Fibroblast of skin of right quadriceps (primary cell): ENCODE results near the gene VPS52.
A peak's percentile ranks its signal among the peaks of the same experiment; 100 is the strongest.
"Not testable (repeated sequence)": the region's sequence is repeated elsewhere in the genome, so short reads cannot be mapped to it uniquely, and the experiment has no call there.

Source experiments
- DNase-seq: peaks from one replicate; pipeline ENCODE4 v3.0.0-alpha.2; 2013

Gene VPS52

DNA sequence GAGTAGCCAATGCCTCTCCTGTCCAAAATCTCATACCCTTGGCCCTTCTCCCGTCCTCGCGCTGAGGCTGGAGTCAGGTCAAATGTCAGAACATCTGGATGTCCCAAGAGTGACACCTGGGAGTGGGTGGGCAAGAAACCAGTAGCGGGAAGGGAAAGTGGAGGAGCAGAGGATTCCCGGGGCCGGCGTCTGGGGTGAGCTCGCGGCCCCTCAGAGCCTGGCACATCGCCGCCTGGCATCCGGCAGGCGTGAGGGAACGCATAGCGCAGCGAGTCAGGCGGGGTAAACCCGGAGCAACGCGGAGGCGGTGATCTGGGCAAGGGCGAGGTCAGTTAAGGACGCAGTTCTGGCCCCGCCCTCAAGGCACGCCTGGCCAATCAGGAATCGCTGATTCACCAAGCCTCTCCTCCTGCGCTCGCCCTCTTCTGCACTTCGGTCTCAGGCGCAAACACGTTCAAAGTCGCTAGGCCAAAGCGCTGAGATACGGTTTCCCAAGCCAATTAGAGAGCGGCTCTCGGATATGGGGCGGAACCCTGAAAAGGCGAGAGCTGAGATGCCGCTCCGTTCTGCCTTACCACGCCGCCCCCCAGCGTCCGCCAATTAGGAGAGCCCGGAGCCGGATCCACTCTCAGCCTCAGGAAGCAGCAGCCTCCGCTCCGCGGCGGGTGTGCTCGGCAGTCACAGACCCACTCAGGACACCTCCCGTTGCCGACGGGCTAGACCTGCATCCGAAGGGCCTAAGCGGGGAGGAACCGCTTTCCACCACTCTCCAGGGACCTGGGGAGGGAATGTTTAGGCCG lies 22.5 kb downstream of the VPS52 start:
- DNase-seq: peak; percentile 99

DNA sequence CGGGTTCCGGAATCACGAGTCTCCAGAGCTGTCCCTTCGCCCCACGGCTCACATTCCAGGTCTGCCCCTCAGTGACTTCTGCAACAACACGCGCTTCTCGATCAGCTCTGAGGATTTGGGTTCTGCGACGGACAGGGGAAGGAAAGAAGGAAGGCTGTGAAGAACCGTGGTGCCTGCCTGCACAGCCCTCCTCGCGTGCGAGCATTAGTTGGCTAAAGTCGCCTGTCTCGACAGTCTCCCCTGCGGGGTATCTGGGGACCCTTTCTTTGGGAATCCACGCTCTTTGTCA lies 23.1 kb downstream of the VPS52 start:
- DNase-seq: peak; percentile 50

GRCh38 chr6:33247977-33248642 lies 23.6 kb downstream of the VPS52 start:
- peak; percentile 84 for DNase-seq

DNA sequence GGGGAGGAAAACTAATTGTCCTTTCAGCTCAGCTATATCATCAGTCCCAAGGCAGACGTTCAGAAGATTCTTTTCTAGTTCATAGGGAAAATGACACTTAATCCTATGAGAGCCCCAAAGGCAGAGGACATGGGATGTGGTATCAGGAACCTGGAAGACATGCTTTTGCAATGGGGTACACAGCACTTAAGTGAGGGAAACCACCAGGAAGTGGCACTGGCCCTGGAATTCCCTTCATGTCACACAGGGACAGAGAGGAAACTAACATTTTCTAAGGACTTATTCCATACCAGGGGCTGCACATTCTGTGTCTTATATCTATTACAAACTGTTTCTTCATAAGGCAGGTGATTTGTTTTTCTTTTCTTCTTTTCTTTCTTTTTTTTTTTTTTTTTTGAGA lies 28.2 kb downstream of the VPS52 start:
- DNase-seq: no peak

GRCh38 chr6:33241968-33242367 lies 29.7 kb downstream of the VPS52 start:
- no peak for DNase-seq

DNA sequence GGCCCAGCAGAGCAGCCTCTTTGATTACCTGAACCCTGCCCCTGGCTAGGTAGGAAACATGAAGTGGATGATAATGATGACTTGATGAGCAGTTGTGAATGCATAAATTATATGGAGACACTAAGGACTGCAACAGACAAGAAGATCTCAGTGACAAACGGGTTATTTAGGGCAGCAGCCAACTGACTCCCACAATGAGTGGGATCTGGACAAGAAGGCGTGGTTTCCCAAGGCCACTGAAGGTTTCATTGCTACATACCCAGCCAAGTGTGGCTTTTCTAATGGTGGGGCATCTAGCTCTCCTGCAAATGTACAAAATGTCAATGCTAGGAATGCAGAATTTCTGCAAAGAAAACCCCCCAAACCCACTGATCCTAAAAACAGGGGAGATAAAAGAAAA lies 33.9 kb downstream of the VPS52 start:
- DNase-seq: no peak

DNA sequence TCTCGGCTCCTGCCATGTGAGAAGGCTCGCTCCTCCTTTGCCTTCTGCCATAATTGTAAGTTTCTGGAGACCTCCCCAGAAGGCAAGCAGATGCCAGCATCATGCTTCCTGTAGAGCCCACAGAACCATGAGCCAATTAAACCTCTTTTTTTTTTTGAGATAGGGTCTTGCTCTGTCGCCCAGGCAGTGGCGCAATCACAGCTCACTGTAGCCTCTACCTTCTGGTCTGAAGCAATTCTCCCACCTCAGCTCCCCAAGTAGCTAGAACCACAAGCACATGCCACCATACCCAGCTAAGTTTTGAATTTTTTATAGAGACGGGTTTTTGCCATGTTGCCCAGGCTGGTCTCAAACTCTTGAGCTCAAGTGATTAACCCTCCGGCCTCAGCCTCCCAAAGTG lies 34.8 kb downstream of the VPS52 start:
- no peak for DNase-seq

DNA sequence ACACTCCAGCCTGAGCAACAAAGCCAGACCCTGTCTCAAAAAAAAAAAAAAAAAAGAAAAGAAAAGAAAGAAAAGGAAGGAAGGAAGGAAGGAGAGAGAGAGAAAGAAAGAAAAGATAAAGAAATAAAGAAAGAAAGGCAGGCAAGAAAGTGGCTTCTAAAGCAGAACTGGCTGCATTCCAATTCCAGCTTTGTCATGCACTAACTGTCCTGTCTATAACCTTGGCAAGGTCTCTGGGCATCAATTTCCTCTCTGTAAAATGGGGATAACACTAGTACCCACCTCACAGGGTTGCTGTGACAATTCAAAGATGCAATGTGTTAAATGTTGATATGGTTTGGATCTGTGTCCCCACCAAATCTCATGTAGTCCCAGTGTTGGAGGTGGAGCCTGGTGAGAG lies 35.3 kb downstream of the VPS52 start:
- DNase-seq: no peak

- DNase-seq: no peak
These were observed 36.4 kb downstream of the VPS52 start for GRCh38 chr6:33235221-33235634.

DNA sequence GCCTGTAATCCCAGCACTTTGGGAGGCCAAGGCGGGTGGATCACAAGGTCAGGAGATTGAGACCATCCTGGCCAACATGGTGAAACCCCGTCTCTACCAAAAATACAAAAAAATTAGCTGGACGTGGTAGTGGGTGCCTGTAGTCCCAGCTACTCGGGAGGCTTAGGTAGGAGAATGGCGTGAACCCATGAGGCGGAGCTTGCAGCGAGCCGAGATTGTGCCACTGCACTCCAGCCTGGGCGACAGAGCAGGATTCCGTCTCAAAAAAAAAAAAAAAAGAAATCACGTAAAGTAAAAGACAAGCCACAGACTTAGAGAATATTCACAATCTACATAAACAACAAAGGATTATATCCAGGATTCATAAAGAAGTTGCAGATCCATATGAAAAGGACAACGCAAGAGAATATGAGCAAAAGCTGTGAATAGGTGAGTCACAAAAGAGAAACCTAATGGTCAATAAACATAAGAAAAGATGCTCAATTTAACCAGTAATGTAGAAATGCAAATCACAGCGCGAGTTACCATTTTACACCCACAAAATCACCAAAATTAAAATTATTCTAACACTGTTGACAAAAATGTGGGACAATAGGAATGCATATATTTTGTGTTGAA lies 45.1 kb downstream of the VPS52 start:
- DNase-seq: not testable (repeated sequence)

- DNase-seq: no peak
These were observed 54.0 kb downstream of the VPS52 start for GRCh38 chr6:33217681-33218080.

DNA sequence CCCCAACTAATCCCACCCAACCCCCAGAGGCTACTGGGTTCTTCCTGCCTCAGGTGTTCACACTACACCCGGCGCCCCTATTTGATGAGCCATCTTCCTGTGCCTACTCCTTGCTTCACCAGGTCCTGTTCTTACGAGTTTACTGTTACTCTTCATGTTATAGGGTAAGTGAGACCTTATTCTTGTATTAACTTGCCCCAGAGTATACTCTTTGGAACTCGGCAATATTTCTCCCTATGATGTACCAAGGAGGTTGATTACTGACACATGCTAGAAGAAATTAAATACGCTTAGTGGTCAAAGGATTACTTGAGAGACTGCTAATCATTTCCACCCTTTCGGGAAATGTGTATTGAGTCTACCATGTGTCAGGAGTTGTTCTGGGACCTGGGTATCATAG lies 54.4 kb downstream of the VPS52 start:
- DNase-seq: no peak

GRCh38 chr6:33216117-33216649 lies 55.5 kb downstream of the VPS52 start:
- DNase-seq: no peak

- DNase-seq: no peak
These were observed 56.2 kb downstream of the VPS52 start for GRCh38 chr6:33215271-33216116.

- DNase-seq: no peak
These were observed 57.7 kb downstream of the VPS52 start for GRCh38 chr6:33213989-33214335.

DNA sequence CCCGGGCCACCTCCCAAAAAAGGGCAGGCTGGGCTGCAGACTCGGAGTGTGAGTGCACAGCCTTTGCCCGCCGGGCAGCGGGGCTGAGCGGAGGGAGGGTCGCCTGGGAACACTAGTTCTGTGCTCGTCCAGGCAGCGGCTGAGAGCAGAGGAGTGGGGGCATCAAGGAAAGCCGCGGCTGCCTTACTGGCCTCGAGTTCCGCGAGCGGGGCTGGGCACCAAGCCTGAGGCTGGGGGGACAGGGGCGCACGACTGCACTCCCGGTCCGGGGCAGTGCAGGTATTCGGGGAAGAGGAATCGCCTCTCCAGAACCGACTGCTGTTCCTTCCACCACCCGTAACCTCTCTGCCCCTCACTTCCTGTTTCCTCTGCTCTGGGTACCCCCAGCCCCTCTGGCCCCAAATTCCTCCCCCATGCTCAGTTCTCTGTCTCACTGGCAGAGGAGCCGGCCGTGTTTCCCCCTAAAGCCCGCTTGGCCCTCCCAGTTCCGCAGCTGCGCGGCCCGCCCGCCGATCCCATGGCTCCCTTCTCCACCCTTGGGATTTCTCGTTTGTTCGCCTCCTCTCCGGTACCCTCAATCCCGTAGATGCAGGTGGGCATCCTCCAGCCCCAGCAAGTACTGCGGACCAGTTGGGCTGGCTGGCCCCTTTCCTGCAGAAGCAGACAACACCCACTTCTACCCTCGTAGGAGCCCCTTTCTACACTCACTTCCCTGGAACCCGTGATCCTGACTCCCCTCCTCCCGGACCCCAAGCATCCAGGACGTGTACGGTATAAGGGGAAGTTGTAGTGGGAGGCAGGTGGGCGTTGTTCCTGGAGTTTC lies 58.3 kb downstream of the VPS52 start:
- DNase-seq: no peak

GRCh38 chr6:33212857-33213165 lies 58.9 kb downstream of the VPS52 start:
- DNase-seq: no peak

- DNase-seq: no peak
These were observed 59.8 kb downstream of the VPS52 start for GRCh38 chr6:33211666-33212422.

GRCh38 chr6:33211136-33211535 lies 60.5 kb downstream of the VPS52 start:
- no peak for DNase-seq

GRCh38 chr6:33209856-33210255 lies 61.8 kb downstream of the VPS52 start:
- DNase-seq: no peak

- peak; percentile 69 for DNase-seq
These were observed 63.3 kb downstream of the VPS52 start, which contains the start of gene RING1 for GRCh38 chr6:33208091-33208967. RING1 (plus strand) TSS chr6:33208500; CDS start chr6:33208823, 323 bp downstream.
